Stimulated activated CD4-positive, alpha-beta T cell treated with anti-CD3 and anti-CD28 coated beads, Interleukin-15, amount 100 ng/mL, for 24 hours (primary cell): Measurements from ENCODE around the gene PNPLA1.

Experiments used
- DNase-seq: peaks from one replicate; pipeline ENCODE4 v3.0.0-alpha.2; 2020

Gene PNPLA1

GRCh38 chr6:36269834-36270705 is at the start of gene PNPLA1:
Gene PNPLA1 (plus strand): TSS chr6:36270060. CDS start chr6:36270460, 400 bp downstream.
- DNase-seq: no peak

DNA sequence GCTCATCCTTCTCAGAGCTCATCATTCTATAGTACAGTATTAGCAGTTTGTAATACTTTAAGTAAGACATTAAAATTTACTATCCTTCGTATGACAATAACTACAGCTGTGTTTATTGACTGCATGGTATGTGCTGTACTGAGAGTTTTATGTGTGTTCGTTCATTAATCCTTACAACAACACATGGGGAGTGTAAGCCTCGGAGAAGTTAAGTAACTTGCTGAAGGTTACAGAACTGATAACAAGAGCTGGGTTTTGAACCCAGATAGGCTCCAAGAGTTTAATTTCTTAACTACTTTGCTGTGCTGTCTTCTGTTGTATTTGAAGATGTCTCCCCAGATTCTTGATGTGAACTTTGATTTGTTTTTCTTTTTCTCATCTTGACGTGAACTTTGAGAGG is 49.6 kb upstream of the PNPLA1 start:
- no peak for DNase-seq

GRCh38 chr6:36221674-36222073 is 48.2 kb upstream of the PNPLA1 start:
- no peak for DNase-seq

DNA sequence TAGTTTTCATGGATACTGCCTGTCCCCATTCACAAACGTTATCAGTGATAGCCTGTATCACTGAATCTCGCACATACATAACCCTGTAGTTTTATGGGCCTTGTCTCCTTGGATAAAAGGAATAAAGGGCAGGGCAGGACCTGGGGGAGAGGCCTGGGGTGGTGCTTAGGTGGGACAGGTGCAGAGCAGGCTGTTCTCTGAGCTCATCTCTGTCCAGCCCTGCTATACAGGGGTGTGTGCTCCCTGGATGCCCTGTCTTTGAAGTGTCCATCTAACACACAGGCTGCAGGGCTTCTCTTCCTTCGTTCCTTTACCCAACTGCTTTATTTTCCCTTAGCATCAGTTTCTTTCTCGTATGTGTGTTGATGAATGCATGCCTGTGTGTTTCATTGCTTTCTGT is 46.9 kb upstream of the PNPLA1 start:
- no peak for DNase-seq

DNA sequence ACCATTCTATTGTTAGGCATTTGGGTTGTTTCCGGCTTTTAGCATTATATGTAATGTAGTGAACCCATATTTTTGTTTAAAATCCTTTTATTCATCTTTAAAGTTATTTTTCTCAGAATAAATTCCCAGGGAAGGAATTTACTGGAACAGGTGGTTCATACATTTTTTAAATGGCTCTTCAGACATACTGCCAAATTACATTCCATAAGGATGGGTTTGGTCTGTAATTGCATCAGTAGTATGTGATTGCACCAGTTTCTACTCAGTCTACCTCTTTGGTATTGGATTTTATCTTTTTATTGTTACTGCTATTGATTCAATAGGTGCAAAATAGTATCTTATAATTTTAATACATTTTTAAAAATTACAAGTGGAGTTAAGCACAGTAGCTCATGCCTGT is 46.2 kb upstream of the PNPLA1 start:
- no peak for DNase-seq

DNA sequence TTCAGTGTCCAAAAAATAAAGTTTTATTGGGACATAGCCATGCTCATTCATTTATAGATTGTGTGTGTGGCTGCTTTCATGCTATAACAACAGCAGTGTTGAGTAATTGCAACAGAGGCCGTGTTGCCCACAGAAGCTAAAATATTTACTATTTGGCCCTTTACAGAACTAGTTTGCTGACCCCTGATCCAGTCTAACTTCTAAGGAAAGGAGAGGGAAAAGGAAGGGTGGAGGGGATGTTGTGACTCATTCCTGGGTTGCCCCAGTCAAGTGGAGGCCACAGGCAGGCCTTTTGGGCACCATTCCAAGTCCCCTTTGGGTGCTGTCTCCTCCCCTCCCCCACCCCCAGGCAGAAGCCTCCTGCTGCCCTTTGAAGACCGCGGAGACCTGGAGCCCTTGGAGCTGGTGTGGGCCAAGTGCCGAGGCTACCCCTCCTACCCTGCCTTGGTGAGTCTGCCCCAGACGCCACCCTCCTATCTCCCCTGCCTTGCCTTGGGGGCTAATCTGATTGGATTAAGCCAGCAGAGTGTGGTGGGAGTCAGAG is 44.9 kb upstream of the PNPLA1 start:
- no peak for DNase-seq

- no peak for DNase-seq
Measured at GRCh38 chr6:36226438-36227047, 43.3 kb upstream of the PNPLA1 start.

DNA sequence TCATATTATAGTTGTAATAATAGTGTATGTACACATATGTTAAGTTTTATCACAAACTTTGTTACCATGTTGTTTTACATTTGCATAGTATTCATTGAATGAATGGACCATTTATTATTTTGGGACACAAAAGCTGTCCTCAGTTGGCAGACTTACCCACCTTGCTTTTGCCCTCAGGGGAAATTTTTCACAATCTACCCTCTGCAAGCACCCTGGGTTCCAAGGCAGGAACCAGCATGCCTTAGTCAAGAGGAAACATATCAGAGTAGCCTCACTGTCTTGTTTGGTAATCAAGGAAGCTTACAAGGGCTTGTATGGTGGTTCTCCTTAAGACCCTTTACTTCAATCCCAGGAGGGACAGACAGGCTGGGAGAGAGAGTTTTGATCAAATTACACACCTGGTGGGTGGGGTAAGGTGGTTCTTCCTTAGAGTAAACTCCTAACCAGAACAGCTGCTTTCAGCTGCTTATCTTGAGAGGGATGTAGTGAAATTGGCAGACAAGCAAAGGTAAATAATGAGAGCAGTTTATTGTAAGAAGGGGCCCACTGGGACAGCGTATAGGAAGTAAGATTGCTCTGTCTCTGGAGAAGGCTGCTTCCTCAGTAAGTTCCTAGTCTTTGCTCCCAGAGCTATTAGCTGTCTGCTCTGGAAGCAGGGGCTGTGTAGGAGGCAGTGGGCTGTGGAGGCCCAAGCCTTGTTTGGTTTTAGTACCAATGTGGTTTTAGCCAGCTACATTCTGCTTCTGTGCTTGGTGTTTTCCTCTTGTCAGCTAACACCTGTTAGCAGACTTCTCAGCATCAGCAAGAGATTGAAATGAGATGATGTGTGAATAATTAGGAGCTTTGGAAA is 42.3 kb upstream of the PNPLA1 start:
- DNase-seq: no peak

DNA sequence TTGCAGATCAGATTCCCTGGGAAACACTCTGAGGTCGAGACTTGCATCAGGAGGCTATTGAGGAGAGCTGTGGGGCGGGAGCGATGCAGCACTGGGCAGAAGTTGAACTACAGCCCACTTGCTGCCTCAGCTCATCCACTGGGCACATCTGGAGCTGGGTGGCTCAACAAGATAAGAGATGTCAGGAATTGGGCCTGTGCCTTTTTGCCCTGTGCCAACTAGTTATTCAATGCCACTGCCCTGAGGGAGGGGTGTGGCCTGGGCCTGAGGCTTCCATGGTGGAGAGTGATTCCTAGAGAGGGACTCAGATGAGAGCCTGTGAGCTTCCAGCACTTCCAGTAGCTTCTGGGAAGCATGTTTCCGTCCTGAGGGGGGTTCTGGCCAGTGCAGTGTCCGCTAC is 40.6 kb upstream of the PNPLA1 start:
- no peak for DNase-seq

DNA sequence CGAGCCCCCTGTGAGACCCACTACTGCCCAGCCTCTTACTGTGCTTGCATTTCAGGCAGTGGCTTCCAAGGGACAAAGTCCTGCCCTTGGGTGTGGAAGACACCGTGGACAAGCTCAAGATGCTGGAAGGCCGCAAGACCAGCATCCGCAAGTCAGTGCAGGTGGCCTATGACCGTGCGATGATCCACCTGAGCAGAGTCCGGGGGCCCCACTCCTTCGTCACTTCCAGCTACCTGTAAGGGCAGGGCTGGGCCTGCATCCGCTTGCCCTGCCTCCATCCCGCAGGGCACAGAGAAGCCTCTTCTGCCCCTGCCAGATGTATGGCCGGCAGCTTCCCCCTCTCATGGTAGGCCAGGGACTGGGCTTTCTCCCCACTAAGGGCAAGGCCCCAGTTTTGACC is 39.5 kb upstream of the PNPLA1 start:
- DNase-seq: no peak

- DNase-seq: no peak
Measured at GRCh38 chr6:36232172-36232571, 37.7 kb upstream of the PNPLA1 start.

DNA sequence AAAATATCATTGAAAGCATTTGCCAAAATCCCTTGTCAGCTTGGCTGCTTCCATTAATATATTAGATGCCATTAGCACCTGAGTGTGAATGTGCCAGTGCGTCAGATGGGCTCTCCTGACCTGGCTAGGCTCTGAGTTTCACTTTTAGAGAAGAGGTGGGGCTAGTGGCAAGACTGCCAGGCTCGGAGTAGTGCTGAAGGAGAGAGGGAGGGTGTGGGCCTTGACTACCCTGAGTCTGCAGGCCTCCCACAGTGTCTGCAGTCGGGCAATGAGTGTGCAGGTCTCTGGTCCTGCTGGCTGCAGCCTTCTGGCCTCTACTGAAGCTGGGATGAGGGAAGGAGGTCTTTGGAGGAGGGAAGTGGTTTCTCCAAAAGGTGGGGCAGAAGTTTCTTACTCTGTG is 34.6 kb upstream of the PNPLA1 start:
- DNase-seq: no peak

DNA sequence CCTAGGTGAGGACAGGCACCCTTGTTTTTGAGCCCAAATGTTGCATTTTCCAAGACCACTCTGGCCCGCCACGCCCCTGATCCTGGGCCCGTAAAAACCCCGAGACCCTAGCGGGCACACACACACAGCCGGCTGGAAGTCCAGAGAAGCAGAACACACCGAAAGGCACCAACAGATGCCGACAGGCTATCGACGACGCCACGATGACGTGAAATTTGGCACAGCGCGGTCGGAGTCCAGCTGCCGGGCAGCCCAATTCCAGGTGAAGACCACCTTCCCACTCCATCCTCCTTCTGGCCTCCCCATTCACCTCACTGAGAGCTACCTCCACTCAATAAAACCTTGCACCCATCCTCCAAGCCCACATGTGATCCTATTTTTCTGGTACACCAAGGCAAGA is 34.0 kb upstream of the PNPLA1 start:
- no peak for DNase-seq

DNA sequence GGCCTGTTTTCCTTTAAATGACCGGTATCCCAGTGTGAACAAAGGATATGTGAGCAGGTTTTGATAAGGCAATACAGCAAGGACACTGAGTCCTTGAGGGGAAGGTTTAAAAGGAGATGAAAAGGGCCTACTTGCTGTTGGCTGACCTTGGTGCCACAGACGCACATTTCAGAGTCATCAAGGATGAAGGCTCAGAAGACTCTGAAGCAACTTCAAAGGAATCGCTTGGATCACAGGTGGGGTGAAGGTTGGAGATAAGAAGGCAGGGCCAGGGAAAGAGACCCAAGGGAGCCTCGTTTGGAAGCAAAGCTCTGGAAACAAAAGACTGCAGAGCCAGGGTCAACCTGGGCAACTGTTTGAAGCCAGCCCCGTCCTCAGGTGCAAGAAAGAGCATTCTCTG is 30.1 kb upstream of the PNPLA1 start:
- DNase-seq: no peak

- DNase-seq: peak; percentile 23
Measured at GRCh38 chr6:36241728-36242127, 28.1 kb upstream of the PNPLA1 start.

DNA sequence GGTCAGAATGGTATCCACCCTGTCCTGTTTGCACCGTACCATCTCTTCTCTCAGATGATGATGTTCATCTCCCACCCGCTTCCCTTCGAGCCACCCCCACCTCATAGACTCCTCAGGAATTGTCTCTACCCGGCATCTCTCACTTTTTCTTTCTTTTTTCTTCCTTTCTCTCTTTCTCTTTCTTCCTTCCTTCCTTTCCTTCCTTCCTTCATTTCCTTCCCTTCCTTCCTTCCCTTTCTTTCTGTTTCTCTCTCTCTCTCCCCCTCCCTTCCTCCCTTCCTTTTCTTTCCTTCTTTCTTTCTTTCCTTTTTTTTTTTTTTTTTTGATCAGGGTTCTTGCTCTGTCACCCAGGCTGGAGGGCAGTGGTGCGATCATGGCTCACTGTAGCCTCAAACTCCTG is 27.7 kb upstream of the PNPLA1 start:
- no peak for DNase-seq

GRCh38 chr6:36242626-36243025 is 27.2 kb upstream of the PNPLA1 start:
- no peak for DNase-seq

DNA sequence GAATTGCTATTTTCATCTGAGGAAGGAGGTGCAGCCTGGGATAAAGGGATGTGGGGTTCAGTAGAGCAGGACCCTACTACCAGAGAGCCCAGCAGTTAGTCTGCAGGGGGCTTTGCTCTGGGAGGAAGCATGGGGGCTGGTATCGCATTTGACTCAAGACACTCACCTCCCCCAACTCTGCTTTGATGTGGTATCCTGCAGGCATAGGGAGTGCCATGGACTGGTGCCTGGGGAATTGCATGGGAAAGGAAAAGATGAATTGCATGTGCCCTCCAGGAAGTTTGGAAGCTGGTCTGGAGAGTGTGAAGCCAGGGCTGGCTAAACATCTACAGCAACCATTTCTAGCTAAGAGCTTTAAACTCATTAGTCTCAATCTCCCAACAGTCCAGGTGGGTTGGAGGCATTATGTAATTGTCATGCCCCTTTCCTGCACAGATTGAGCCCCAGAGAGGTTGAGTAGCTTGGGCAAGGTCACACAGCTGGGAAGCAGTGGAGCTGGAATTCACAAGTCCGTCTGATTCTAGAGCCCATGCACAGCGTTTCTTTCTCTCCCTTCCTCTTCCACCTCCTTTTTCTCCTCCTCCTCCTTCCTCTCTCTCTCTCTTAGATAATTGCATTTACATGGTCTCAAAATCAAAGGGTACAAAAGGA is 26.2 kb upstream of the PNPLA1 start:
- no peak for DNase-seq

DNA sequence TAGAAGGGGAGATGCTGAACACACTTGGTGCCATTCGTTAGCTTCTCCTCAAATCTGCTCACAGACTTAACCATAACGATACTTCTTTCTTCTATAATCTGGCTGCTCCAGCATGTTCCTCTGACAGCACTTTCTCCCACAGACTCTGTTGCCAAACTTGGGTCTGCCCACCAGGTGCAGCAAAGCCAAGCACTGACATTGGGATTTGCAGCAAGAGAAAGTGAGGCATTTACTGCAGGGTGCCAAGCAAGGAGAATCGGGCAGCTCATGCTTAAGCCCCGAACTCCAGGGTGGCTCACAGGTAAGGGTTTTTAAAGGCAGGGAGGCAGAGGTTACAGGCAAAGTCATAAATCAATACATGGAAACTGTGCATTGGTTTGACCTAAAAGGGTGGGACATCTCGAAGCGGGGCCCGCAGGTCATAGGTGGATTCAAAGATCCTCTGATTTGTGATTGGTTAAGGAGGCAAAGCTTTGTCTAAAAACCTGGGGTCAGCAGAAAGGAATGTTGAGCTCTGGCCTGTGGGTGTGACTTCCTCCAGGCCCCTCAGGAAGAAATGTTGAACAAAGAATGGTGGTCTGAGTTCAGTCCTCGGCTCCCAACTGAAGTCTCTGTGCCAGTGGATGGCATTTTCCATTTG is 25.1 kb upstream of the PNPLA1 start:
- DNase-seq: no peak

DNA sequence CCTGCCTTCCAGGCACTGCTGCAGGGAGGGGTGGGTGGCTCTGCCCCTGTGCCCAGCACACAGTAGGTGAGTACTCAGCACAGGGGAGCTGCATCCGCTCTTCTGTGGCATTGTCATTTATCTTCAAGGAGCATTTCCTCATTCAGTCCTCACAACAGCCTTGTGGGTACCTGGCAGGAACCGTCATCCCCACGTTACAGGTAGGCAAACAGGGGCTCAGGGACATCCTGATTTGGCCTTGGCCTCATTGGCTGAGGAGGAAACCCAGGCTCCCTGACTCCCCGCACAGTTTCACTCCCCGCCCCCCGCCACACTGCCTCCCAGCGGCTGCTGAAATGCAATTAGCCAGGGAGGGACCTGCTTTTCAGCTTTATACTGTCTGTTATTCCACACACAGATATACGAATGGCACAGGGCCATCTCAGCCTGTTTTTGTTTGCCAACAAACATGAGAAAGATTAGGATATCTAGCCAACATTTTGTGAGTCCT is 24.2 kb upstream of the PNPLA1 start:
- DNase-seq: peak; percentile 15

GRCh38 chr6:36246506-36247268 is 23.2 kb upstream of the PNPLA1 start:
- no peak for DNase-seq
